GM13977 (cell line): ENCODE measurements around the gene CD86.

Experiments
- DNase-seq: peaks from one replicate; pipeline ENCODE4 v3.0.0; 2012; ENCODE audit warnings: low spot score
- CTCF ChIP-seq: IDR thresholded peaks from 2 replicates; pipeline ENCODE4 v1.5.1; 2012; ENCODE audit warnings: mild to moderate bottlenecking, control low read depth; ENCODE audit not compliant: insufficient read depth; ENCODE audit errors: extremely low read depth, missing control alignments
- in situ Hi-C: fragments of 300-500 bp; cut with MboI; formaldehyde crosslinking; loops from one replicate; pipeline ENCODE4 v1.12.0; 2022; ENCODE audit warnings: low sequenced_read_pairs, low pct_unique_long_range_greater_than_20kb, mixed read lengths, inconsistent platforms; ENCODE audit not compliant: unreplicated experiment

Gene CD86

GRCh38 chr3:122052968-122053367, 2.2 kb upstream of the CD86 start:
- in situ Hi-C loops = no loop called here
- DNase-seq = peak; percentile 38
- no peak for TF ChIP-seq CTCF

- no peak for DNase-seq
- no peak for TF ChIP-seq CTCF
- in situ Hi-C loops = no loop called here
Observed at GRCh38 chr3:122057671-122058070, 2.5 kb downstream of the CD86 start.

- no peak for TF ChIP-seq CTCF
- no peak for DNase-seq
Observed at GRCh38 chr3:122058294-122058693, 3.1 kb downstream of the CD86 start.

GRCh38 chr3:122060040-122060698, 5.0 kb downstream of the CD86 start:
- in situ Hi-C loops = no loop called here
- DNase-seq = no peak
- TF ChIP-seq CTCF = no peak

More at GRCh38 chr3:122058294-122058693, 3.1 kb downstream of the CD86 start:
- in situ Hi-C loops = no loop called here

GRCh38 chr3:122063908-122064307, 8.7 kb downstream of the CD86 start:
- in situ Hi-C loops = no loop called here
- TF ChIP-seq CTCF = no peak
- no peak for DNase-seq

GRCh38 chr3:122064326-122064725, 9.2 kb downstream of the CD86 start:
- no peak for DNase-seq
- in situ Hi-C loops = no loop called here
- TF ChIP-seq CTCF = no peak
